ENCODE measurements around the gene GALNT6. TPM values are rescaled to one million over a fixed set of nuclear protein-coding genes. Genes with fewer than 3 reads are reported as not detected.

GALNT6 gene
- total RNA-seq, 1 experiment from 2014 or later = 27.6 TPM

DNA sequence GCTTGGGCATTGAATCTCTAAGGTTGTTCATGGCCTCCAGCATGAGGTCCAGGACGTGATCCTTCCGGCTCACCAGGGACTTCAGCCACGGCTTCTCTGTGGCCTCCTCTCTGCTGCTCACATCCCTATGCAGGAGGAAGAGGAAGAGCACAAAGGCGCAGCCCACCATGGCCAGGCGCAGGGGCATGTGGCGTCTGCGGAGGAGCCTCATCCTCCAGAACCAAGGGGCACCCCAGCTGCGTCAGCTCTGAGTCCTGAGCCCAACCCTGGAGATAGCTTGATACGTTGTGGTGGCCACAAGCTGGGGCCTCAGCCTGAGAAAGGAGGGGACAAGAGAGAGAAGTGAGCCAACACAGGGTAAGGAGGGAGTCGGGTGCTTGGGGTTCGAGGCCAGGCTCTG lies 11.6 kb downstream of the GALNT6 start:
- Mint-ChIP-seq H3K9me3 (ENCODE audit: unreplicated experiment) (no peaks in the 10 kb centered on the region), H3K27ac (ENCODE audit: low read depth, unreplicated experiment) (no peak overlapping the region), H3K27me3 (ENCODE audit: insufficient read depth, unreplicated experiment) (no peaks in the 10 kb centered on the region), H3K36me3 (ENCODE audit: insufficient read depth, unreplicated experiment) (peaks cover 12% of the 10 kb centered on the region), H3K4me3 (ENCODE audit: unreplicated experiment) (no peak overlapping the region), H3K4me1 (ENCODE audit: insufficient read depth, unreplicated experiment) (peaks cover 11% of the 10 kb centered on the region)
- TF ChIP-seq, protein P1, sequence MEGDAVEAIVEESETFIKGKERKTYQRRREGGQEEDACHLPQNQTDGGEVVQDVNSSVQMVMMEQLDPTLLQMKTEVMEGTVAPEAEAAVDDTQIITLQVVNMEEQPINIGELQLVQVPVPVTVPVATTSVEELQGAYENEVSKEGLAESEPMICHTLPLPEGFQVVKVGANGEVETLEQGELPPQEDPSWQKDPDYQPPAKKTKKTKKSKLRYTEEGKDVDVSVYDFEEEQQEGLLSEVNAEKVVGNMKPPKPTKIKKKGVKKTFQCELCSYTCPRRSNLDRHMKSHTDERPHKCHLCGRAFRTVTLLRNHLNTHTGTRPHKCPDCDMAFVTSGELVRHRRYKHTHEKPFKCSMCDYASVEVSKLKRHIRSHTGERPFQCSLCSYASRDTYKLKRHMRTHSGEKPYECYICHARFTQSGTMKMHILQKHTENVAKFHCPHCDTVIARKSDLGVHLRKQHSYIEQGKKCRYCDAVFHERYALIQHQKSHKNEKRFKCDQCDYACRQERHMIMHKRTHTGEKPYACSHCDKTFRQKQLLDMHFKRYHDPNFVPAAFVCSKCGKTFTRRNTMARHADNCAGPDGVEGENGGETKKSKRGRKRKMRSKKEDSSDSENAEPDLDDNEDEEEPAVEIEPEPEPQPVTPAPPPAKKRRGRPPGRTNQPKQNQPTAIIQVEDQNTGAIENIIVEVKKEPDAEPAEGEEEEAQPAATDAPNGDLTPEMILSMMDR (IDR thresholded peaks at IDR 0.05; ENCODE audit: unreplicated experiment) = no peak
- POLR2A ChIA-PET = no interaction called here
- BruUV-seq (replicated peaks) = no TSS peak
- intact Hi-C loops (cut with micrococcal nuclease) = no loop called here
- DNase-seq (ENCODE audit: unreplicated experiment) = no peak
- CTCF ChIA-PET = no interaction called here

DNA sequence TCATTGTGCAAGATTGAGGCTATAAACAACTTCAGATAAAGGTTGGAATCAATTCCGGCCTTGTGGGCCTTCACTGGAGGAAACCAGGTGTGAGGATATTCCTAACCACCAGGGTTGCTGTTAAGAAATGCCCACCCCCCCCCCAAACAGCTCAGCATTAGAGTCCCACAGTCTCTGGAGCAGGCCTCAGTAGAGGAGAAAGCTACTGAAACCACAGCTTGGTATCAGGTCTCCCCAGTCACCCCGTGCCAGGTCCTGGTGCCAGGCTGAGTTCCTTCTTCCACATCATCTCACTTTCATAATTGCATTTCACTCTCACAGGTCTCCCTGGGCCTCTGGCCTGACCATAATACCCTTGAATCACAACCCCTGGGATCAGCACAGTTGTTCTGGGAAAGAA lies 12.5 kb downstream of the GALNT6 start:
- H3K27me3 Mint-ChIP-seq (ENCODE audit: insufficient read depth, unreplicated experiment) = no peaks in the 10 kb centered on the region
- no peak for DNase-seq (ENCODE audit: unreplicated experiment)
- ChIA-PET CTCF (no interaction called here), POLR2A (interaction anchor here (0.7 kb wide), 1 partner anchor 322 kb away, joined by 3 read pairs; no protein-coding TSS in a partner anchor)
- H3K4me1 Mint-ChIP-seq (ENCODE audit: insufficient read depth, unreplicated experiment) = peaks cover 11% of the 10 kb centered on the region
- H3K9me3 Mint-ChIP-seq (ENCODE audit: unreplicated experiment) = no peaks in the 10 kb centered on the region
- H3K27ac Mint-ChIP-seq (ENCODE audit: low read depth, unreplicated experiment) = no peak overlapping the region
- TF ChIP-seq, protein P1 (IDR thresholded peaks at IDR 0.05; ENCODE audit: unreplicated experiment) = no peak
- H3K36me3 Mint-ChIP-seq (ENCODE audit: insufficient read depth, unreplicated experiment) = peaks cover 13% of the 10 kb centered on the region
- intact Hi-C loops (cut with micrococcal nuclease) = no loop called here
- no peak overlapping the region for H3K4me3 Mint-ChIP-seq (ENCODE audit: unreplicated experiment)
- no TSS peak for BruUV-seq (replicated peaks)

DNA sequence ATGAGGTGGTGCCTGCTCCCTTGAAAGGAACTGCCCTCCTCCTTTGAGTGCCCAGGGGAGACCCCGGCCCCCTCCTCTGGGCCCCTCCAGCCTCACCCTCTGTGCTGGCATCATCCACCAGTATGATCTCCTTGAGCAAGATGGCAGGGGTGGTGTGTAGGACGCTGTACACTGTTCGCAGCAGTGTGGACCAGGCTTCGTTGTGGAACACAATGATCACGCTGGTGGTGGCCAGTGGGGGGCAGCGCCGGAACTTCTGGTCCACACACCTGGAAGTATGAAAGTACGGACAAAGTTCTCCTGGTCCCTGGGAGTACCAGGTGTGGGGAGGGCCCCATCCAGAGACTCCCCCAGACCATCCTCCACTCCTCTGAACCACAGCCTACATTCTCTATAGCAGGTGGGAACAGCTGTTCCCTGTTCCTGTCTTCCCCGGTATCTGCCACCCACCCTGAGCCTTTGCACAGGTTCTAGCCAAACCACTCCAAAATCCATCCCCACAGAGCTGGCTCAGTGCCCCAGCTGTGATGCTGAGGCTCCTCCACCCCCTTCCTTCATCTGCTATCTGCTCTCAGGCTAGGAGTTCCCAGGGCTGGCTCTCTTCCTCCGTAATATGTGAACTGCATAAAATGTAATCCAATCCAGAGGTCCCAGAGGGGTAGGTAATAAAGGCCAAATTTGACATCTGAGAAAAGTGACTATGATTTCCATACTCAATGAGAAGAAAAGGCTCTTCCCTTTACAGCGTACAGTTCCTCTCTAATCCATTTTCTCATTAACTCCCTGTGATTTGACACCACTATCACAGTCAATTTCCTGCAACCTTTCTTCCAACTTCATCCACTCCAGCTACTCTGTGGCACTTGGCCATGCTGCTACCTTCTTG lies 13.9 kb downstream of the GALNT6 start:
- CTCF ChIA-PET = interaction anchor here (0.5 to 1.2 kb wide), 2 partner anchors 37 to 910 kb away, joined by 3 read pairs; no protein-coding TSS in a partner anchor
- H3K4me1 Mint-ChIP-seq (ENCODE audit: insufficient read depth, unreplicated experiment) = peaks cover 13% of the 10 kb centered on the region

DNA sequence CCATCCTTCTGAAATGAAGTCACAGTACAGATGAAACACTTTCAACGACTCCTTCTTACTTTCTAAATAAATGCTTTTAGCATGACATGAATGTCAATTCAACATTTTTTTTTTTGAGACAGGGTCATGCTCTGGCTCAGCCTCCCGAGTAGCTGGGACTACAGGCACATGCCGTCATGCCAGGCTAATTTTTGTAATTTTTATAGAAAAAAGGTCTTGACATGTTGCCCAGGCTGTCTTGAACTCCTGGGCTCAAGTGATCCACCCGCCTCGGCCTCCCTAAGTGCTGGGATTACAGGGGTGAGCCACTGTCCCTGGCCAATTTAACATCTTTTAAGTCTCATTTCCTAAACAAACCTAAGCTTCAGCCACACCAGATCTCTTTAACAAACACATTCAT lies 16.4 kb downstream of the GALNT6 start:
- intact Hi-C loops (cut with micrococcal nuclease) = no loop called here

More for the DNA sequence above, 13.9 kb downstream of the GALNT6 start:
- Mint-ChIP-seq H3K27ac (ENCODE audit: low read depth, unreplicated experiment) (no peak overlapping the region), H3K4me3 (ENCODE audit: unreplicated experiment) (no peak overlapping the region), H3K36me3 (ENCODE audit: insufficient read depth, unreplicated experiment) (peaks cover 7% of the 10 kb centered on the region), H3K27me3 (ENCODE audit: insufficient read depth, unreplicated experiment) (no peaks in the 10 kb centered on the region), H3K9me3 (ENCODE audit: unreplicated experiment) (no peaks in the 10 kb centered on the region)
- BruUV-seq (replicated peaks) = no TSS peak
- DNase-seq (ENCODE audit: unreplicated experiment) = no peak
- intact Hi-C loops (cut with micrococcal nuclease) = no loop called here
- TF ChIP-seq, protein P1 (IDR thresholded peaks at IDR 0.05; ENCODE audit: unreplicated experiment) = no peak
- POLR2A ChIA-PET = no interaction called here

More for the DNA sequence above, 16.4 kb downstream of the GALNT6 start:
- ChIA-PET CTCF (interaction anchor here (0.6 to 1.7 kb wide), 3 partner anchors 12 to 152 kb away, joined by 3 to 5 read pairs (median 4); no protein-coding TSS in a partner anchor), POLR2A (interaction anchor here (0.6 to 4.3 kb wide), 2 partner anchors 14 to 529 kb away, joined by 3 to 54 read pairs; partner anchors contain the start of gene GALNT6)
- Mint-ChIP-seq H3K4me1 (ENCODE audit: insufficient read depth, unreplicated experiment) (peaks cover 16% of the 10 kb centered on the region), H3K27ac (ENCODE audit: low read depth, unreplicated experiment) (no peak overlapping the region), H3K4me3 (ENCODE audit: unreplicated experiment) (no peak overlapping the region), H3K36me3 (ENCODE audit: insufficient read depth, unreplicated experiment) (peaks cover 7% of the 10 kb centered on the region), H3K9me3 (ENCODE audit: unreplicated experiment) (no peaks in the 10 kb centered on the region), H3K27me3 (ENCODE audit: insufficient read depth, unreplicated experiment) (no peaks in the 10 kb centered on the region)
- TF ChIP-seq, protein P1 (IDR thresholded peaks at IDR 0.05; ENCODE audit: unreplicated experiment) = no peak
- no peak for DNase-seq (ENCODE audit: unreplicated experiment)
- BruUV-seq (replicated peaks) = no TSS peak
